HG03571 (cell line): ENCODE measurements around the gene SASH1.

Experiments used
- ATAC-seq: cut with Tn5 transposase; IDR thresholded peaks from one replicate; pipeline ENCODE4 v1.9.1; 2021; ENCODE audit not compliant: unreplicated experiment

SASH1 gene

DNA sequence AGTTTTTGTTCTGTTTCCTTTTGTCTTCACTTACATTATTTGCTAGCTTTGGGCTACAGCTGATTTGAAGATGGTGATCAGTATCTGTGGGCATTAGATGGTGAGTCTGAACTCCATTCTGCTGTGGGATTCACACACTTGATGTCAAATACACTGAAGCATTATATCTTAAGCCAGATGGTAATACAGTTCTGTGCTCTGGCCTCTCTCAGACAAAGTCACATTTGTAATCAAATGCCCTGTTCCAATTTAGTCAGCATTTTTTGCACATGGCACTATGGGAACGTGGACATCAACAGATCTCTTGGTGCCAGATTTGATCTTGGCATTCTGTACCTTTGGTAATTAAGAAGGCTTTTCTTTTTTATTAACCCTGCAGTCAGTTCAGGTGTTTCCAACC, 56.0 kb downstream of the SASH1 start:
- no peak for ATAC-seq

DNA sequence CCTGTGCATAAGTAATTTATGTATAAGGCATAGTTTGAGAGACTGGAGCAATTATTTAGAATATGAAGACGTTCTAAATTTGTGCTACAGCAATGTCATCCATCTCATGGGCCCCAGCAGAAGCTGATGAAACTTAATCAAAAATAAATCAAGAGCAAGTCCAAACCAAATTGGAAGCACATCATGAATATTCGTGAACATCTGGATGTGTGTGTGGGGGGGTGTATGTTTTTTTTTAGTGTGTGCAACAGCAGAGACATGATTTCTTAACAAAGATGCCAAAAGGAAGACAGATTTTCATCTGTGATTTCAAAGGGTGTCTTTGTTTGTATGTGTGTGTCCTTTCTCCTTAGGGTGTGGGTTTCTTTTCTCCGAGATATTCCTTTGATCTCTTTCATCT, 58.9 kb downstream of the SASH1 start:
- ATAC-seq: no peak

DNA sequence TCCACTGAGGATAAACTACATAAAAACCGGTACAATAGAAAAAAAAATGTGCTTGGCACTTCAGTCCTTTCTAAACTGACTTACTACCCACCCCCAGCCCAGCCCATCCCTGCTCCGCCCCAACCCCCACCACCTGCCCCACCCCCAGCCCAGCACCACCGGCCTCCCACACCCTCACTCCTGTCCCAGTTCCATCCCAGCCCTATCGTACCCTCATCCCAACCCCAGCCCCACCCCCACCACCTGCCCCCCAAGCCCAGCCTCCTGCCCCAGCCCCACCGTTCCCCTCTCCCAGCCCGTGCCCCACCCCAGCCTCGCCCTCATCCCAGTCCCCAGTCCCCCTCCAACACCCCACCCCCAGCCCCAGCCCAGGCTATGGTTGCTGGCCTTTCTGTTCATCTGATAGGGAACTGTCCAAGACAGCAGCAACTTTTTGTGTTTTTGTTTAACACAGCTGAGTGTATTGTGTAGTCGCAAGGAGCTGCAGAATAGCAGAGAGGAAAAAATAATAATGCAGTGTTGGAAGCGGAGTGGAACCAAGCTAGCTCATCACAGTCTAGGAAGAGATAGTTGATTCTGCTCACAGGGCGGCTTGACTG, 61.9 kb downstream of the SASH1 start:
- ATAC-seq: no peak

DNA sequence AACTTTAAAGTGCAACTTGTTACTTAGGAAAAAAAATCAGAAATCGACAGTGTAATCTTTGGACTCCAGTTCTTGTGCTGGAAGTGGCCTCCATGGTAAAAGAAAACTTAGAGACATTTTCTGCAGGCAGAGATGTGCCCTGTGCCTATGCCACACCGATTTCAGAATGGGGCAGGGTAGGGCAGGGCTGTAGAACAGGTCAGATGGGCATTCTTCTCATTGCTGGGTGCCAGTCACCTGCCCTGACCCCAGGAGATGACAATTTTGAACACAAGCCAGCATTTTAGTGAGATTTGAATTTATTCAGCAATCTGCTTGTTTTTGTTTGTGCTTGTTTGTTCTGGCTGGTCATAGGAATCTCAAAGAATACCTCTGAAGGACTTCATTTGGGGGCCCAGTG, 63.3 kb downstream of the SASH1 start:
- no peak for ATAC-seq

DNA sequence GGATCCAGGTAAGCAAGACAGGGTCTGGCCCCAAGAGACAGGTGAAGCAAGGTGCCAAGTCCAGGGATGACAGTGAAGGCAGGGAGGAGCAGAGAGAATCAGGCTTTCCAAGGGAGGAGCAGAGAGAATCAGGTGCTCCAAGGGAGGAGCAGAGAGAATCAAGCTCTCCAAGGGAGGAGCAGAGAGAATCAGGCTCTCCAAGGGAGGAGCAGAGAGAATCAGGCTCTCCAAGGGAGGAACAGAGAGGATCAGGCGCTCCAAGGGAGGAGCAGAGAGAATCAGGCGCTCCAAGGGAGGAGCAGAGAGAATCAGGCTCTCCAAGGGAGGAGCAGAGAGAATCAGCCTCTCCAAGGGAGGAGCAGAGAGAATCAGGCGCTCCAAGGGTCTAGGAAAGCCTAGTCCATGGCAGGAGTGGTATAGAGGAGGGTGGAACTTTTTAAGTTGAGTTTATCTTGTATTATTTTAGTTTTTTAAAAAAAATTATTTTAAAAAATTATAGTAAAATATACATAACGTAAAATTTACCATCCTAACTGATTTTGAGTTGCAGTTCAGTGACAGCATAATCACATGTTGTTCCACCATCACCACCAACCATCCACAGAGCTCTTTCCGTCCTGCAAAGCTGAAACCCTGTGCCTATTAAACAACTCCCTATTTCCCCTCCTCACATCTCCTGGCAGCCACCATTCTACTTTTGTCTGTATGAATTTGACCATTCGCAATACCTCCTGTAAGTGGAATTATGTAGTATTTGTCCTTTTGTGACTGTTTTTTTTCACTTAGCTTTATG, 64.1 kb downstream of the SASH1 start:
- no peak for ATAC-seq

DNA sequence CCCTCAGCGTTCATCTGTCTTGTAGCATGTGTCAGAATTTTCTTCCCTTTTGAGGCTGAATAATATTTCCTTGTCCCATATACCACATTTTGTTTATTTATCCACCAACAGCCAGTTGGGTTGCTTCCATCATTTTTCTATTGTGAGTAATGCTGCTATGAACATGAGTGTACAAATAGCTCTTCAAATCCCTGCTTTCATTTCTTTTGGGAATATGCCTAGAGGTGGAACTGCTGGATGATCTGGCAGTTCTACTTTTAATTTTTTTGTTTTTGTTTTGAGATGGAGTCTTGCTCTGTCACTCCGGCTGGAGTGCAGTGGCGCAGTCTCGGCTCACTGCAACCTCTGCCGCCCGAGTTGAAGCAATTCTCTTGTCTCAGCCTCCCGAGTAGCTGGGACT, 64.7 kb downstream of the SASH1 start:
- ATAC-seq: no peak

DNA sequence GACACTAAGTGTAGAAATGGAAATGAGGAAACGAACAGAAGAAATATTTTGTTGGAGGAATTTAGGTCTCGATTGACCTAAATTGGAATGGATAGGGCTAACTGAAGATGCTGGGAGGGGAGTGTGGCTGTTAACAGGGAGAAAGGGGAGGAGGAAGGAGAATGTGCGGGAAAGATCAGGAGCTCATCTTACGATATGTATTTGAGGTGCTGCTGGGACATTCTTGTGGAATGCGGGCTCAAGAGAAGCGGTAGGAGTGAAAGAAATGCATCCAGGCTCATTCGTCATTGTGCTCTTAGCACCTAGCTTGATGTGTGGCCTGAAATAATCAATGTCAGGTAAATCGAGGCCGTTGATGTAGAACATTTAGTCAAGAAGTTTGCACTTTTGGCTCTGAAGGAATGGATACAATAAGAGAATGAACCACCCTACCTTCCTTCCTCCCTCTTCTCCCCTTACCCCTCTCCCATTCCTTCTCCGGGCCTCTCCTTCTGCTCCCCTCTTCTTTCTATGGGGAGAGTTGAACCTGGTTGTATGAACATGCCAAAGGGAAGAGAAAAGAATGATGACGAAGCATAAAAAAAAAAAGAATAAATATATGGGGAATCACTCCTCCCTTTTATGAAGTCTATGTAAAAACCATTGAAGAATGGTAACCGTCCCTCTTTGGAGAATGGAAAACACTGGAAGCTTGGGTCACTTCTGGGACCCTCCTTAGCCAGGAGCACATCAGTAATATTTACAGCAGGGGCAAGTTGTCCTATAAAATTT, 70.9 kb downstream of the SASH1 start:
- ATAC-seq: no peak

DNA sequence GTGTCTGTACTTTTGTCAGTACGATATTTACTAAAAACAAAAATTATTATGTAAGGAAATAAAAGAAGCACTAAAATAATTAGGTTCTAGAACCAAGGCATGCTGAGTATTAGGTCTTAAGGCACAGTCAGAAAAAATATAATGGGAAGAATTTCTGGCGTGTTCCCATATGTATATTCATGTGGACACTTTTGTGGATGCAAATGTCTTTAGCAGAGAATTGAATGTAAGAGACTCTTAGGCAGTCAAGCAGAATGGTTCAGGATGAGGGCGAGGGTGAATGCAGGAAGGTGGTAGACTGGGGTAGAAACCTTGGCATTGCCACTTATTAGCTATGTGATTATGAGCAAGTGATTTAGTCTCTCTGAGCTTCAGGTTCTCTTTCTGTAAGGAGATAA, 71.5 kb downstream of the SASH1 start:
- ATAC-seq: no peak

DNA sequence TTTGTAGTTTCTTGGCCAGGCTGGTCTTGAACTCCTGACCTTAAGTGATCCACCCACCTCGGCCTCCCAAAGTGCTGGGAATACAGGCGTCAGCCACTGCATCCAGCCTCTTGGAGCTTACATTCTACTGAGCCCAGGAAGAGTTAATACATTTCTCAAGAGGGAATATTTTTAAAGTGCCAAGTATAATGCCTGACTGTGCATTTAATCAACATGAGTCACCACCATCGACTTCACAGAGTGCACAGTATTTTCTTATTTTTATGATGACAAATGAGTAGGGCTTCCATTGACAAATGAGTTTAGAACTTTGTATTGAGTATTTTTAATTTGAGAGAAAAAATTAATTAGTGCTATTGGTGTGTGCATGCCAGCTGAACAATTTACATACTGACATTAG, 72.2 kb downstream of the SASH1 start:
- no peak for ATAC-seq

DNA sequence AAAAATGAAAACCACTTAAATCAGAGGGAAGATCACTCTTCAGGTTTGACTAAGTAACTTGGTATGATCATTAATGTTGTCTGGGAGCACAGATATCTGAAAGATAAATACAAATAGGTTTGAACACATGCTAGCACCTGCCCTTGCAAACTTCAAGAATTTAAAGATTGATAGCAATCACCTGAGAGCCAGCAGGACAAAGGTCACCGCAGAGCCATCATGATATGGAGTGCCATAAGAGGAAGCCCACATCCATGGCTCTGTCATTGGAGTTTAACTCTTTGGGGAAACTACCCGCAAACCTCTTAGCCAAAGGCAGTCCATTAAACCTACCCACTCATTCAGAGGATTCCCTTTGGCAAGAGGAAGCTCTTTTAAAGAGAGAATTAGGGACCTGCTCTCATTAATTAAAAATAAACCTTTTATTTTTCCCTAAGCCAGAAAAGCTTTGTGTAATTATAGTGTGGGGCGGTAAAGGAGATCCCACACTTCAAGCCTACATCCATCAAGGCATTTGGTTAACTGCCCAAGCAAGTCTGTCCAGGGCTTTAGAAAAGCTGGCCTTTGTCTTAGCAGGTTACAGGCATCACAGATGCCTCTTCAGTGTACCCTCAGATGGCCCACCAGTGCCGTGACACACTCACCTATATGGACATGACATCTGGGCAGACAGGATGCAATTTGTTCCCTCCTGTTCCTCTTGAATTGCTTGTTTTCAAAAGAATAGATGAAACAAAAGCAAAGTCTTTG, 73.0 kb downstream of the SASH1 start:
- no peak for ATAC-seq

DNA sequence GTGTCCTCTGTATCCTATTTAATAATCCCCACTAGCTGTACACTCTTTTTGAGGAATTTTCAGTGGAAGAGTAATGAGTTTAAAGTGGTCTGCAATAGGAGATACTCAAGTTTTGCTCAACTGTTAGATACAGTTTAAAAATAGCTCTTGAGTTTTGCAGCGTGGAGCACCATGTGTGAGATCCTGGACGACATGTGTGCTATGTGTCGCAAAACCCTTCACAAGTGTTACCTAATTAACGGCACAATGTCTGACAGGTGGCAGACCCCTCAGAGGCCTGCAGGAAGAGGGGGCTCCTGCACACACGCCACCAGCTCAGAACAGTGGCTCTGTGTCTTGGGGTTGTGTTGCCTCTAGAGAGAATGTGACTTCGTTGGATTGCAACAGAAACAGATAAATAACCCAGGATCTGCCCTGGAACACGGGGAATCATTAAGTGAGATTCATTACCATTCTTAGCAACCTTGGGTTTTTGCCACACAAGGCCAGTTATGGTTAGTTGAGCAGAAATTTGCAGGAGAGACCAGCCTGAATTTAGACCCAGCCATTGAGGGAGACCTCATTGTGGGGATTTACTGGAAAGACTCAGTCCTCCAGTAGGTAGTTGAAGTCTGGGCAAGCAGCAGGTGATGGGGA, 73.8 kb downstream of the SASH1 start:
- no peak for ATAC-seq

DNA sequence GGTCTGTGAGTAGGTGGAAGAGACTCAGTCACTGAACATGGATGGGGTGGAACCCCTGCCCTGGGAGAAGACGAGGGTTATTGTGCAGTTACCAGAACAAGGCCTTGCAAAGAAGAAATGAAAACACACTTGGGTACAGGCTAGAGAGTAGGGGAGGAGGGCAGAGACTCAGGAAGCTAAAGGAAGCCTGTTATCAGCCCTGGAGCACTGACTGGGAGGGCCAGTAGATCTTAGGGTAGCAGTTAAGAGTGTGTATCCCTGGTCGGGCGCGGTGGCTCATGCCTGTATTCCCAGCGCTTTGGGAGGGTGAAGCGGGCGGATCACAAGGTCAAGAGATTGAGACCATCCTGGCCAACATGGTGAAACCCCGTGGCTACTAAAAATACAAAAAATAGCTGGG, 74.4 kb downstream of the SASH1 start:
- no peak for ATAC-seq

DNA sequence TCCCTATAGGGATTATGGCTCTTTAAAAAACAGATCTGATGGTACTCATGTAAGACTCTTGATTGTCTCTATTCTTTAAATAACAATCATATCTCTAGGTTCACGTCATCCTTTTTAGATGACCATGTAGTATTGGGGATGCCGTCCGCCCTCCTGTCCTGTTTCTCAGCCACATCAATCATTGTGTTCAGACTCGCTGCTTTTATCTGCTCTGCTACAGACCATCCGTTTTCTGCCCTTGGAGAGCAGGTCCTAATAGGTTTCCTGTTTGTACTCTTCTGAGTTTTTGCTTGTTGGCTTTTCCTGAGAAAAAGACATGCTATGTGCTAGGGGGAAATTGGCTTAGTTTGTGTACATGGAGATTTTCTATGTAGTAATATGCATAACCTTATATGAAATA, 76.8 kb downstream of the SASH1 start:
- no peak for ATAC-seq

DNA sequence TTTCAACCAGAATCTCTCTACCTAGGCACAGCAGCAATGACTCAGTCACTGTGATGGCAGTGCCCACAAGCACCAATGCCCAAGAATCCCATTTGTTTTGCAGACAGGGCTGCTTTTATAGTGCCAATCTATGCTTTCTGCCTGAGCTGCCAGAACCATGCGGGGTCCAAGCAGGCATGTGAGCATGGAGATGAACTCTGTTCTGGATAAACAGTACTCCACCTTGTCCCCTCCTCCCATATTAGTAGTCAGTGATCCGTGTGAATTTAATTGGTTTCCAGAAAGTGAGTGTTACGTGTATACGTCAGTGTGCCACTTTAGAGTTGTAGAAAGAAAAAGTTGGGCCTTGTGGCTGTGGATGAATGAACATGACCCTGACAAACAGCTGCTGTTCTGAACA, 79.4 kb downstream of the SASH1 start:
- ATAC-seq: no peak

DNA sequence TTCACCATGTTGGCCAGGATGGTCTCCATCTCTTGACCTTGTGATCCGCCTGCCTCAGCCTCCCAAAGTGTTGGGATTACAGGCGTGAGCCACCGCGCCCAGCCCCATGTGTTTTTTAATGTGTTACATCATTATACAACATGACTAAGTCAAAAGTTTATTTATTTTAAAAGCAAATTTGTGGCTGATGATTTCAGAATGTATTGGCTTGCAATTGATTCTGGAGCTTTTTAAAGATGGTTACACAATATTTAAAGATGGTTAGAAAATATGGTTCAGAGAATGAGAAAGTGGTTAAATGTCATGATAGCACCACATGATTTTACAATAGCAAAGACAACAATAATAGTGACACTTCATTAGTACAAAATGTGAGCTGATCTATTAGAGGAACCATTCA, 80.5 kb downstream of the SASH1 start:
- ATAC-seq: no peak

DNA sequence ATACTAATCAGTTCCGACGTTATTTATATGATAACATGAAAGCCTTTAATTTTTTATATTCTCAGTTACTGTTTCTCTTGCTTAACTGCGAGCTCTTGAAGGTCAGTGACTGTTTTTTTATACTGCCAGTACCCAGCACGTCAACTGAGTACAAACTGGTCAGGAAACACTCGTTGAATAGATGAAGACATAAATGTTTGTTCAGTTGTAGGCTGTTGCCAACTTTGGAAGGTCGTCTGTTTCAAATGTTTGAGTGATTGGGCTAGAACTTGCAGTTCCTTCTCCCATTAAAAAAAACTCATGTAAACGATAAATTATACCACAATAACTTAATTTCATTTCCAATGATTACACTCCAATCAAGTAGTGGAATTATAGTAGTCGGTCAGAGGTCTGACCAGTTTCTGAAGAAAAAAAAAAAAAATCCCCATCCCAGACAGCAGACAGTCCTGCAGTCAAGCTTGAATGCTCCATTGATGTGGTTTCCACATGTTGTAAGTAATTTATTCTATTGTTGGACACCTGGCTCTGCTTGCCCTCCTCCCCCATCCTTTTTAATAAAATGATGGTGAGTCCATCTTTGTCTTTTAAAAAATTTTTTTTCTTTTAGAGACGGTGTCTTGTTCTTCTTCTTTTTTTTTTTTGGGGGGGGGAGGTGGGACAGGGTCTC, 81.1 kb downstream of the SASH1 start:
- no peak for ATAC-seq

DNA sequence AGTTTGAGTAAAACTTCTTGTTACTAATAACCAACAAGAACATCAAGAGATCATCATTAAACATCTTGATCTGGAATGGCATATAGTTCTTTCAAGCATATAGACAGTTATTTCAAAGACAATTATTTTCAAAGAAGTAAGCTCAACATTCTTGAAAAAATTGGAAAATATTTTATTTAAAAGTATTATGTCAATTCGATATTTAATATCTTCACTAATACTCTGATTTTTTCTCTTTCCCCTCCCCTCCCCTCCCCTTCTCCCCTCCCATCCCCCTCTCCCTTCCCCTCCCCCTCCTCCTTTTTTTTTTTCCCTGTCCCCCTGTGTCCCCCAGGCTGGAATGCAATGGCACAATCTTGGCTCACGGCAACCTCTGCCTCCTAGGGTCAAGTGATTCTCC, 82.8 kb downstream of the SASH1 start:
- ATAC-seq: no peak

DNA sequence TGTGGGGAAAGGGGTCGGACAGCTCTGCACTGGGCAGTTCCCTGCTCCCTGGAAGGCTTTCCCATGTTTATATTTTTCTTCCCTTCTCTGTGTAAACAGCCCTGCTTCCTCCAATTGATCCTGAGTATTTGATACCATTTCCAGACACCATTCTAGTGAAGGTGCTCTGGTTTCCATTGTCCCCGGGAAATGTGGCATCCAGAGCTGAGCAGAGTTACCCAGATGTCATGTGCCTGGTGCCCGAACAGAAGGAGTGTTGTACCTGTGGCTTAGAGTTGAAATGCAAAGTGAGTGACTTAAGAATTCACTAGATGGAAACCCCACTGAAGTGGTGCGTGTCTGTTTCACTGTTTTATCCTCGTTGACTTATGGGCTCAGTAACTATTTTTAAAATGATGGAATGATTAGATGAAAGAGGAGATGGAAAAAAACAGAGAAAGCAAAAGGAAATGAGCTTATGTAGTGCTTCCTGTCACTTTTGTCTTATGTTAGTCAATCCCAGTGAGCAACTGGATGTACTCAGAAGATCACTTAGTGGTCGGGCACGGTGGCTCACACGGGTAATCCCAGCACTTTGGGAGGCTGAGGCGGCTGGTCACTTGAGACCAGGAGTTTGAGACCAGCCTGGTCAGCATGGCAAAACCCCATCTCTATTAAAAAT, 83.8 kb downstream of the SASH1 start:
- no peak for ATAC-seq

DNA sequence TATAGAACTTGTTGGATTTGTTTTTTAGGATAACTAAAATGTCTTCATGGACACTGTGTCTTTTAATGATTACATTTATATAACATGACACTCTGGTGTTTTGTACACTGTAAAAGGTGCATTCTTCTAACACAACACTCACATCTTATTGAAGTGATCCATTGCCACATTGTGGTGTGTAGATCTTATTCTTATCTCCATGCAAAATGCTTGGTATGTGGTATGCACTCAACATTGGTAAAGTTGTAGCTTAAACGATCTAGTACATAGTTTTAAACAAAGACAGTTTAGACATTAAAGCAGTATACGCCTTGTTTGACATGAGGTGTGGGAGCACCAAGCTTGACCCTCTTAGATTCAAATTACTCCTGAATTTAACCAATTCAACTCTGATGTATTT, 84.7 kb downstream of the SASH1 start:
- ATAC-seq: no peak

DNA sequence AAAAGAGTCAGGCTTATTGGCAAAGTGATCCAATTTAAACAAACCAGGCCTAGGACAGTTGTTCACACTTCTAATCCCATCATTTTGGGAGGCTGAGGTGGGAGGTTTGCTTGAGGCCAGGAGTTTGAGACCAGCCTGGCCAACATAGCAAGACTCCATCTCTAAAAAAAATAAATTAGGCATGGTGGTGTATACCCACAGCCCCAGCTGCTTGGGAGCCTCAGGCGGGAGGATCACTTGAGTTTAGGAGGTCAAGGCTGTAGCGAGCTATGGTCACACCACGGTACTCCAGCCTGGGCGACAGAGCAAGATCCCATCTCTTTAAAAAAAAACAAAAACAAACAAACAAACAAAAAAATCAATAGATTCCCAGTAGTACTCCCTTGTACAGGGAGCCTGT, 86.8 kb downstream of the SASH1 start:
- no peak for ATAC-seq
